ENCODE data around the gene SLC23A2.

SLC23A2 gene

GRCh38 chr20:4837760-4838159 is 163.6 kb downstream of the SLC23A2 start:
- no peak for DNase-seq

GRCh38 chr20:4836935-4837334 is 164.4 kb downstream of the SLC23A2 start:
- DNase-seq = no peak

DNA sequence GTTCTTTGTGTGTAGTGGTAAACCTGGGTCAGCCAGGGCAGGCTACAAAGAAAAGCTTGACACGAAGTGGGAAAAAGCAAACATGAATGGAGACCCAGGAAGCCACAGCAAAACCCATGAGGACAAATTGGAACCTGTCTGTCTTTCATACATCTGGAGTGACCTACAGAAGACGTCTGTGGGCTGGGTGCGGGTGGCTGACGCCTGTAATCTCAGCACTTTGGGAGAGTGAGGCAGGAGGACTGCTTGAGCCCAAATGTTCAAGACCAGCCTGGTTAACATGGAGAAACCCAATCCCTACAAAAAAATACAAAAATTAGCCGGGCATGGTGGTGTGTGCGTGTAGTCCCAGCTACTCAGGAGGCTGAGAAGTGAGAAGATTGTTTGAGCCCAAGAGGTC is 164.8 kb downstream of the SLC23A2 start:
- no peak for DNase-seq

DNA sequence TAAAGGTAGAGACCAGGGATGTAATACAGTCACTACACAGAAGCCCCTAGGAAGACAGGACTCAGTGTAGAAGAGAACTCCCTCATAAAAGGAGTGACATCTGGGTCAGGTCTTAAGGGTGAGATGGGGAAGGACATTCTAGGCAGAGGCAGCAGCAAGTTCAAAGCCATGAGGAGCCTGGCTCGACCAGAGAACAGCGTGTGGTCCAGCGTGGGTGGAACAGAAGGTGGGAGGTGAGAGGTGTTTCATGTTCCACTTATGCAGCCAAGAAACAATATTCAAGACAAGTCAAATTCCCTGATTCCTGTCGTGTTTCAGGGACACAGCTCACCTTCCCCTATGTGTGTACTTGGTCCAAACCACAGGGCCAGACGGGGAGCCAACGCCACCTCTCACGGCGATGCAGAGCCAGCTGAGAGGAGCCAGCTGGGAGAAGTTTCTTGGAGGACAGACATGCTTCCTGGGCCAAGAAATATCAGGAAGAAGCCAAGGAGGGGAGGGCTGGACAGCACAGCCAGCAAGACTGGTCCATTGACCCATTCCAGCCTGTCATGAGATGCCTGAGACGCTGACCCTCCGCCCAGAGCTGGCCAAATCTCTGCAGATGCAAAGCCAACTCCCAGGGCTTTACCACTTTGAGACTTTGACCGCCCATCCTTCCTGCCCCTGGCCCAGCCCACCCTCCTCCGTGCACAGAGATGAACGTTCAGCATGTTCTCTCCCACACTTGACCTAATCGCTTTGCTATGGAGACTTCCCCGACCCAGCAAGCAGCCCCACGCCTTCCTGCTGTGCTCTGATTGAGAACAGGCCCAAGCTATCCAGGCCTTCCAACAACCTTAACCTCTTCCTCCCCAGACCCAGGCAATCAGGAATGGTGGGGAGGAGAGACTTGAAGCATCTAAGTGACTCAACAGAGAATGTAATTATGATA is 165.8 kb downstream of the SLC23A2 start:
- DNase-seq = no peak

DNA sequence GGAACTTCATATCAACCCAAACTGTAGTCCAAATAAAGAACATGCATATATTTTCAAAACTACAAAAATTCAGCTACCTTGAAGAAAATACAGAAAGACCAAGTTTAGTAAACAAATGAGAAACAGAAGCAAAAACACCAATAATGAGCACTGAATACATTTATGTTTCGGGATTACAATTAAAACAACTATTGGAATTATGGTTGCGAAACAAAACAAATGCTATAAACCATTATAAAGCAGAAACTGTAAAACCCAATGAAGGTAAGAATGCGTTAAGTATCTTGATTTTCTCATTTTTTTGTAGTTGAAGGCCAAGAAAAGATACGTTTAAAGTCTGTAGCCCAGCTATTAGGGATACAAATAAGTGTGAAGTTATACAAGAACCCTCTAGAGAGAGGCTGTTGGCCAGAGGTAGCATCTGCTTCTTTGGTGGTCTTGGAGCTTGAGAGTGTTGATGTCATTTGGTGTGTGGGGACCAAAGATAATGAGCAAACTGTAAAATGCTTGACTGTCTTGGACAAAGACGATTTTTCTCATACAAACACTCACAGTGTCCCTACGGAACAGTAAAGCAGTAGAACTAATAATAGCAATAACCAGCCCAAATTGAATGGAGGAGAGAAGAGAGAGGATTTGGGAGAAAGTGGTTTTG is 168.1 kb downstream of the SLC23A2 start:
- no peak for DNase-seq

DNA sequence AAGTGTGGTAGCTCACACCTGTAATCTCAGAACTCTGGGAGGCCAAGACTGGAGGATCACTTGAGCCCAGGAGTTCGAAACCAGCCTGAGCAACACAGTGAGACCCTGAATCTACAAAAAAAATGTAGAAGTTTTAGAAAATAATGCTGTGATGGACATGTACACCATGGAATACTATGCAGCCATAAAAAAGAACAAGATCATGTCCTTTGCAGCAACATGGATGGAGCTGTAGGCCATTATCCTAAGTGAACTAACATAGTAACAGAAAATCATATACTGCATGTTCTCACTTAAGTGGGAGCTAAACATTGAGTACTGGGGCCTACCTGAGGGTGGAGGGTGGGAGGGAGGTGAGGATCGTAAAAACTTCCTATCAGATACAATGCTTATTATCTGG is 168.8 kb downstream of the SLC23A2 start:
- no peak for DNase-seq

DNA sequence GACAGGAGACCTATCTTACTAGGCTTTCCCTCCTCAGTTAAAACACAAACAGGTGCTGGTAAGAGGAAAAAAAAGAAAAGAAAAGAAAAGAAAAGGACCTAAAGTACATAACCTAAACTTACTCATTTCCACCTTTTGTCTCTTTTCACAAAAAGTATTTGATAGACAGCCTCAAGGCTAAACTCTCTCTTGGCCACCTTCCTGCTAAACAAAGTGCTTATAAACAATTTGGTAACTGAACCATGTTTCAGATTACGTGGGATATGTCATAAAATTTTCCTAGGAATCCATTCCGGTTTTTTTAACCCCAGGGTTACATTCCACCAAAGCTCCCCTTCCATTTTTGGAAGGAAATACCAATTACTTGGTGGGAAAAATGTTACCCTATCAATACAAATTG is 170.6 kb downstream of the SLC23A2 start:
- DNase-seq = no peak

DNA sequence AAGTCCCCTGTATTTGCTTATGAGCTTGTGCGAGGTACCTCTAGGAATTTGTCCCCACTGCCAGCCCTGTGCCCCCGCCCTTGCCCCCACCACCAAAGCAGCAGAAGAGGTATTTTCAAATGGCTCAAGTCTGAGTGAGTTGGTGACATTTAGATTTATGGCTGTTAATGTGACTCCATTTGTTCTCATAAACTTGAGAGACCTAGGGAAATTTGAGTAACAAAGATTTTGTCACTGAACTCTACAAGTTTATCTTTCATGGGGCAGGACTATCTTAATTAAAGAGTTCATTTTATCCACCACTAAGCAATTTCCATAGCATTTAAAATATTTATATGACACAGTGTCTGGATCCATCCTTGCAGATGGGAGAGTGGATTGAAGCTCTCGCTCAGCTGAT is 171.1 kb downstream of the SLC23A2 start:
- DNase-seq = no peak

DNA sequence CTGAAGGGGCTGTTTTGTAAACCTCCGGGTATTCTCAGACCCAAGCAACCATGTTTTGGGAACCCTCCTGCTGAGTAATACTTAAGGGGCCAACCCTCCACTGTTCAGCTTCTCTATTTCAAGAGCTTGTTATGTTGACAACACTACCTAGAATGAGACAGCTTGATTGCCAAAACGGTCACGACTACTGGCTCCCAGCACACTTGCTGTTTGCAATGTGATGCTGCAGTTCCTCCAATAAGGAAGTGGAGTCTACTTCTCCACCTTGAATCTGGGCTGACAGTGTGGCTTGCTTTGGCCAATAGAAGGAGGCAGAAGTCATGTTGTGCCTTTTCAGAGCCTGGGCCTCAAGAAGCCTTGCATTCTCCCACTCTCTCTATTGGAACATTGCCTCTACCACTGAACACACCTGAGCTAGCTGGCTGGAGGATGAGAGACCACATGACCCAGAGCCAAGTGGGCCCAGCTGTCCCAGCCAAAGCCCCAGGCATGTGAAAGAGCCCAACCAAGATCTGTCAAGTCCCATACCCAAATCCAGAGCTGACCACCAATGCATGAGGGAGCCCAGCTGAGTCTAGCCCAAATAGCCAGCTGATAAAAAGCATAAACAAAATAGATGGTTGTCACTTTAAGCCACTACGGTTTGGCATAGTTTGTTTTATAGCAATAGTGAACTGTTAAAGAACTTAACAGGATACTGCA is 171.6 kb downstream of the SLC23A2 start:
- DNase-seq = no peak

DNA sequence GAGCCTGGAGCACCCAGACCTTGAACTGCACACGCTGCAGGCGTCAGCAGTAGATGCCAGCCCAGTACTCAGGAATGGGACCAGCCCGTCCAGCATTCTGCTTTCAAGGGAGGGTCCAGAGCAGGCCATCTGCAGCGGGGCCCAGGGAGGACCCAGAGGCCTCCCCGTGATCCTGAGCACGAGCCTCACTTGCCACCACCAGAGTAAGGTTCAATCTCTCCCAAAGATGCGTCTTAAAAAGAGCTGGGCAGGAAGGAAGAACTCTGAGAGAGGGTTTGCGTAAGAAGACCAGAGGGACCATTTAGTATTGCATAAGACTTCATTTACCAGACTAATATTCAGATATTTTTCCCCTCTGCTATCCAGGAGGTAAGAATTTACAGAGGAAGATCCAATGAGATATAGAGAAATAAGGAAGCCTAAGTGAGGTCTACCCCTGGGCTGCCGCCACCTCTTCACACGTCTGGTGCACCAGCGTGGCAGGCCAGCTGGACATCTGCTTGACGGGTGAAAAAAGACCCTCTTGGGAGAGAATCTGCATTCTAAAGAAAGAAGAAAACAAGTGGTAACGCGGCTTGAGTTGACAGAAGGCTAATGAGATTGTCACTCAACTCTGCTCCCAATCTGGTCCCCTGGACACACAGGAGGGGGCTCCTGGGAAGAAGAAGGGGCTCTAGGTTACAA is 172.3 kb downstream of the SLC23A2 start:
- DNase-seq = no peak

DNA sequence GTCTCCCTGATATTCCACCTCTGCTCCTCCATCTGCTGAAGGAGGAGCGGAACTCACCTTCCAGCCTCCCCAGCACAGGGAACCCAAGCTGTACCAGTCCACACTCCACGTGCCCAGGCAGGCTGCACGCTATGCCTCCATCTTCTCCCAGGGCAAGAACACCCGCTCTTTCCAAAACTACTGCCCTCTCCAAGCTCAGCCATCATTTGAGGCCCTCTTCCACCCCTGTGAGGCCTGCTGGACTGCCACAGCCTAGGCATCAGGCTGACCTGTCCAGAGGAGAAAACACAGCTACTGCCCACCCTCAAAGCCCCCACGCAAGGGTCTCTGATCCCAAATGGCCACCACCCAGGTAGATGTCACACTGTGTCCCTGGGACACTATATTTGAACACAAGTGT is 179.7 kb downstream of the SLC23A2 start:
- DNase-seq = no peak

GRCh38 chr20:4820806-4821518 is 180.3 kb downstream of the SLC23A2 start:
- peak; percentile 67 for DNase-seq

DNA sequence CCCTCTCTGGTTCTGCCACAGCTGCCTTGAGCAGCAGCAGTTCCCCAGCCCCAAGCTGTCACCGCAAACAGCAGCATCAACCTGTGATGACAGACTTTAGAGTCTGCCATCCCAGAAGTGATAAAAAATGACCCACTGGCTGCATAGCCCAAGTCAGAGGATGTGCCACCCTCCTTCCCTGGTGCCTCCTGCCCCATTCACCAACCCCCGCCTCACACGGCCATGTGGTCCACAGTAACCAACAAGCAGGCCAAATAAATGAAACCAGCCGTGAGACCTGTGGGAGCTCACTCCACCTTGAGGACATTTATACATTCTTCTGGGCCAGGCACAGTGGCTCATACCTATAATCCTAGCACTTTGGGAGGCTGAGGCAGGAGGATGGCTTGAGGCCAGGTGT is 181.4 kb downstream of the SLC23A2 start:
- DNase-seq = no peak

DNA sequence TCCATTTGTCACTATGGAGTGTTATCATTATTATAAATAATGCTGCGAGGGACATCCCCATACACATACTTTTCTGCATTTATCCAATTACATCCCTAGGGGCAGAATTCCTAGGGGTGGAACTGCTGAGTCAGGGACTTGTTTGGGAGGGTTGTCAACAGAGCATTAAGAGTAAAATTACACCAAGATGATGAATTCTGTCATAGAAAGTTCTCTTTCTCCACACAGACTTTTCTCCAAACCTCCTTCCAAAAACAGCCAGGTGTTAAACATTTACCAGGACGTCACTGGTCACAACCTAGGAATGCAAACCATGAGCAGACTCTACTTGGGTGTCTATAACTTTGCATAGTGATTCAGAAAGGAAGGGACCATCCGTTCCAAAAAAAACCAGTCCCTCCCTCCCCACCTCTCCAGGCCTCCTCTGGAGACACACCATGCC is 184.1 kb downstream of the SLC23A2 start:
- no peak for DNase-seq

GRCh38 chr20:4815628-4816027 is 185.7 kb downstream of the SLC23A2 start:
- DNase-seq = no peak

- DNase-seq = no peak
Observed at GRCh38 chr20:4814696-4815252, 186.5 kb downstream of the SLC23A2 start.

GRCh38 chr20:4813863-4814695 is 187.2 kb downstream of the SLC23A2 start:
- DNase-seq = no peak

DNA sequence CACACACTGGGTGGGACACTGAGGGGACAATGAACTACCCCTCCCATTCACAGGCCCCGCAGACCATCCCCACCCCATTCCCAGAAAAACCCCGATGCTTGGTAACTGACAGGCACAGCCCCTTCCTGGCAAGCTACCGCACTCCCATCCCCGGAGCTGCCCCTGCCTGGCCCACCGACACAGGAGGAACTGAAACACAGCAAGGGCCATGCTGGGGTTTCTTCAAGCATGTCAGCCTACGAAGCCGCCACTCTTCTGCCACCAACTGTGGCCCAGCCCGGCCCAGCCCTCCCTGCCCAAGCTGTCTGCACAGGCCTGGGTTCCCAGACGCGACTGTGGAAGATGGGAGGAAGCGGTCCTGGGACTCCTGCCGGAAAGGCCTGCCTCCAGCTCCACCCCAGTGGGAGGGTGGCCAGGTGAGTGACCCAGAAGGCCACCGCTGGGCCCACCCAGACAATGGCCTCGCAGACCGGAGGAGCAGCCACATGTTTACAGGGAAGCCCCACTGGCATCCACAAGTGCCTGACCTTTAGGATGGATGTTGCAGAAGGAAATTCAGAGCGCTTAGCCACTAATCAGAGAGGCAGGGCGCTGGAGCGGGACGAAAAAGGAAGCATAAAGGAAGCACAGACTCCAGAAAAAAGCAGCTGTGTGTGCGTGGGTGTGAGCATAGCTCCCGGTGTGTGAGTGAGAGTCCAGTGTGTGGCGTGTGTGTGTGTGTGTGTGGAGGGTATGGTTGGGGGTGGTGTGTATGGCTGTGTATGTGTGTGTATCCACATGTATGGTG is 188.0 kb downstream of the SLC23A2 start:
- DNase-seq = no peak

- no peak for DNase-seq
Observed at GRCh38 chr20:4812641-4813075, 188.7 kb downstream of the SLC23A2 start.

- no peak for DNase-seq
Observed at GRCh38 chr20:4812216-4812615, 189.1 kb downstream of the SLC23A2 start.

All from NCI-H1694 (cell line).